GM23338 (cell line): ENCODE results near the gene CAMTA1. TPM values are rescaled to one million over a fixed set of nuclear protein-coding genes. Genes with fewer than 3 reads are reported as not detected.

Source experiments
- ATAC-seq: fragments of 200-7000 bp; cut with Tn5 transposase; 3 replicates; pipeline ENCODE4 v1.9.1; 2020
- DNase-seq: peaks from one replicate; pipeline ENCODE4 v3.0.0-alpha.2; 2015; ENCODE audit warnings: low spot score
- H2AFZ ChIP-seq: fragments of 200-600 bp; sonication (generic); 2 replicates; pipeline ENCODE4 v1.8.0; 2016; ENCODE audit warnings: antibody characterized with exemption, mild to moderate bottlenecking, moderate library complexity
- H3F3A ChIP-seq: fragments of 200-600 bp; sonication (generic); replicated peaks from 2 replicates; pipeline ENCODE4 v1.8.0; 2017; ENCODE audit warnings: antibody characterized with exemption, mixed run types, low read depth
- H3K27ac ChIP-seq: fragments of 200-600 bp; sonication (generic); 2 replicates; pipeline ENCODE4 v1.6.1; 2016; ENCODE audit warnings: low read depth
- H3K27me3 ChIP-seq: fragments of 200-600 bp; sonication (generic); 2 replicates; pipeline ENCODE4 v1.8.0; 2016; ENCODE audit warnings: mild to moderate bottlenecking, mixed run types, moderate library complexity; ENCODE audit not compliant: insufficient read depth
- H3K36me3 ChIP-seq: fragments of 200-600 bp; sonication (generic); 2 replicates; pipeline ENCODE4 v1.8.0; 2016; ENCODE audit warnings: mild to moderate bottlenecking; ENCODE audit not compliant: insufficient read depth
- H3K4me1 ChIP-seq: fragments of 200-600 bp; sonication (generic); 2 replicates; pipeline ENCODE4 v1.8.0; 2016; ENCODE audit warnings: mild to moderate bottlenecking, moderate library complexity; ENCODE audit not compliant: insufficient read depth
- H3K4me2 ChIP-seq: fragments of 200-600 bp; sonication (generic); 2 replicates; pipeline ENCODE4 v1.7.1; 2017; ENCODE audit warnings: mixed run types
- H3K4me3 ChIP-seq: fragments of 200-600 bp; sonication (generic); 2 replicates; pipeline ENCODE4 v1.6.1; 2016; ENCODE audit warnings: mixed run types
- H3K79me2 ChIP-seq: fragments of 200-600 bp; sonication (generic); replicated peaks from 2 replicates; pipeline ENCODE4 v1.8.0; 2017; ENCODE audit warnings: mild to moderate bottlenecking; ENCODE audit not compliant: insufficient read depth
- H3K9me2 ChIP-seq: fragments of 200-600 bp; sonication (generic); 2 replicates; pipeline ENCODE4 v1.8.0; 2017; ENCODE audit not compliant: insufficient read depth
- H4K20me1 ChIP-seq: fragments of 200-600 bp; sonication (generic); replicated peaks from 2 replicates; pipeline ENCODE4 v1.8.0; 2017; ENCODE audit warnings: mild to moderate bottlenecking; ENCODE audit not compliant: insufficient read depth
- H3K27ac Mint-ChIP-seq: 2 replicates; pipeline ENCODE4 v1.8.0; 2020; ENCODE audit warnings: inconsistent platforms, mild to moderate bottlenecking, moderate library complexity, mixed read lengths
- H3K27me3 Mint-ChIP-seq: 3 replicates; pipeline ENCODE4 v1.8.0; 2022; ENCODE audit warnings: low read depth, mild to moderate bottlenecking, moderate library complexity, mixed read lengths, inconsistent platforms; ENCODE audit not compliant: insufficient read depth, poor library complexity
- H3K36me3 Mint-ChIP-seq: 3 replicates; pipeline ENCODE4 v1.8.0; 2021; ENCODE audit warnings: low read depth, mild to moderate bottlenecking, inconsistent platforms, moderate library complexity, mixed read lengths
- H3K4me1 Mint-ChIP-seq: 3 replicates; pipeline ENCODE4 v1.8.0; 2020; ENCODE audit warnings: mild to moderate bottlenecking, inconsistent platforms, mixed read lengths
- H3K4me3 Mint-ChIP-seq: 3 replicates; pipeline ENCODE4 v1.8.0; 2021; ENCODE audit warnings: moderate library complexity, mild to moderate bottlenecking, inconsistent platforms, mixed read lengths
- H3K9me3 Mint-ChIP-seq: 3 replicates; pipeline ENCODE4 v1.8.0; 2020; ENCODE audit warnings: moderate library complexity, mild to moderate bottlenecking, inconsistent platforms, mixed read lengths
- CREB1 ChIP-seq: fragments of 250-450 bp; sonication (Bioruptor Pico); IDR thresholded peaks from 2 replicates; pipeline ENCODE4 v1.5.0; 2020; ENCODE audit warnings: low read depth, mild to moderate bottlenecking, moderate library complexity
- CTCF ChIP-seq, 2 experiments: fragments of 200-600 bp in 1 of 2; sonication (generic) in 1 of 2; conservative IDR thresholded peaks; 2 replicates each; pipeline versions ENCODE4 v1.5.1 to v1.6.1; 2016 to 2017; ENCODE audit warnings: antibody characterized with exemption in 2 of 2, low read depth in 2 of 2, mild to moderate bottlenecking in 2 of 2, moderate library complexity in 1 of 2
- ETS1 ChIP-seq: IDR thresholded peaks from 2 replicates; pipeline ENCODE4 v1.6.1; 2016; ENCODE audit warnings: antibody characterized with exemption
- EZH2 ChIP-seq: fragments of 200-600 bp; sonication (generic); IDR thresholded peaks from one replicate; pipeline ENCODE4 v1.8.0; 2017; ENCODE audit warnings: antibody characterized with exemption, mild to moderate bottlenecking, low read depth; ENCODE audit not compliant: unreplicated experiment
- EZH2phosphoT487 ChIP-seq: fragments of 200-600 bp; sonication (generic); IDR thresholded peaks from one replicate; pipeline ENCODE4 v1.8.1; 2018; ENCODE audit warnings: antibody characterized with exemption; ENCODE audit not compliant: unreplicated experiment
- JUNB ChIP-seq: IDR thresholded peaks from one replicate; pipeline ENCODE4 v1.6.1; 2016; ENCODE audit warnings: antibody characterized with exemption; ENCODE audit not compliant: unreplicated experiment
- NANOG ChIP-seq: IDR thresholded peaks from 2 replicates; pipeline ENCODE4 v1.6.1; 2016; ENCODE audit warnings: antibody characterized with exemption, borderline replicate concordance
- POLR2AphosphoS5 ChIP-seq: IDR thresholded peaks from 2 replicates; pipeline ENCODE4 v1.6.1; 2016; ENCODE audit warnings: antibody characterized with exemption, low read depth
- STAT1 ChIP-seq: IDR thresholded peaks from one replicate; pipeline ENCODE4 v1.6.1; 2016; ENCODE audit warnings: antibody characterized with exemption; ENCODE audit not compliant: unreplicated experiment
- ZNF114 ChIP-seq: fragments of 250-450 bp; sonication (Bioruptor Pico); IDR thresholded peaks from 2 replicates; pipeline ENCODE4 v1.5.0; 2020; ENCODE audit warnings: mild to moderate bottlenecking, moderate library complexity
- ZNF331 ChIP-seq: fragments of 250-450 bp; sonication (Bioruptor Pico); IDR thresholded peaks from 2 replicates; pipeline ENCODE4 v1.5.0; 2020; ENCODE audit warnings: low read depth, mild to moderate bottlenecking, moderate library complexity
- ZNF462 ChIP-seq: fragments of 250-450 bp; sonication (Bioruptor Pico); IDR thresholded peaks from 2 replicates; pipeline ENCODE4 v1.5.0; 2020; ENCODE audit warnings: mild to moderate bottlenecking, moderate library complexity
- polyA plus RNA-seq: library from polyadenylated mRNA; unstranded; fragments of >200 nt; fragmentation: Nextera tagmentation; extraction: Ambion mirVana; gene quantifications from 2 replicates; pipeline ENCODE4 v1.2.1, GENCODE V29; 2016
- total RNA-seq: library from RNA; depleted of rRNA; stranded (reverse); fragments of >200 nt; shearing (Covaris generic); gene quantifications from 2 replicates; pipeline ENCODE4 v1.2.3, GENCODE V29; 2014
- TF ChIP-seq, protein P1 (sequence below): IDR thresholded peaks from one replicate; pipeline ENCODE4 v1.6.1; 2018; ENCODE audit warnings: antibody characterized with exemption; ENCODE audit not compliant: unreplicated experiment

CAMTA1 gene
- total and polyA plus RNA-seq, 2 experiments from 2014 or later, result 115 to 519 TPM

- H3K9me2 ChIP-seq, result no peaks in the 10 kb centered on the region
- H3K27me3 ChIP-seq, result no peaks in the 10 kb centered on the region
- peaks cover 13% of the 10 kb centered on the region for H3K4me1 ChIP-seq
- H3K4me3 ChIP-seq, result no peak overlapping the region
- Mint-ChIP-seq H3K27me3 (peaks cover 4% of the 10 kb centered on the region), H3K4me1 (peaks cover 40% of the 10 kb centered on the region), H3K36me3 (peaks cover 8% of the 10 kb centered on the region; the same call in 2 of the 3 replicates), H3K27ac (no peak overlapping the region), H3K4me3 (no peak overlapping the region), H3K9me3 (peaks cover 14% of the 10 kb centered on the region)
- TF ChIP-seq EZH2phosphoT487 (no peak), JUNB (no peak), CREB1 (CRISPR knock-in tag) (no peak), NANOG (no peak), ZNF462 (CRISPR knock-in tag) (no peak), ZNF331 (CRISPR knock-in tag) (no peak), POLR2AphosphoS5 (no peak), ZNF114 (CRISPR knock-in tag) (no peak), CTCF (conservative IDR thresholded peaks at IDR 0.05; ENCODE audit: low read depth in 2 of 2) (no peak), STAT1 (no peak), EZH2 (no peak), ETS1 (no peak)
- TF ChIP-seq, protein P1, sequence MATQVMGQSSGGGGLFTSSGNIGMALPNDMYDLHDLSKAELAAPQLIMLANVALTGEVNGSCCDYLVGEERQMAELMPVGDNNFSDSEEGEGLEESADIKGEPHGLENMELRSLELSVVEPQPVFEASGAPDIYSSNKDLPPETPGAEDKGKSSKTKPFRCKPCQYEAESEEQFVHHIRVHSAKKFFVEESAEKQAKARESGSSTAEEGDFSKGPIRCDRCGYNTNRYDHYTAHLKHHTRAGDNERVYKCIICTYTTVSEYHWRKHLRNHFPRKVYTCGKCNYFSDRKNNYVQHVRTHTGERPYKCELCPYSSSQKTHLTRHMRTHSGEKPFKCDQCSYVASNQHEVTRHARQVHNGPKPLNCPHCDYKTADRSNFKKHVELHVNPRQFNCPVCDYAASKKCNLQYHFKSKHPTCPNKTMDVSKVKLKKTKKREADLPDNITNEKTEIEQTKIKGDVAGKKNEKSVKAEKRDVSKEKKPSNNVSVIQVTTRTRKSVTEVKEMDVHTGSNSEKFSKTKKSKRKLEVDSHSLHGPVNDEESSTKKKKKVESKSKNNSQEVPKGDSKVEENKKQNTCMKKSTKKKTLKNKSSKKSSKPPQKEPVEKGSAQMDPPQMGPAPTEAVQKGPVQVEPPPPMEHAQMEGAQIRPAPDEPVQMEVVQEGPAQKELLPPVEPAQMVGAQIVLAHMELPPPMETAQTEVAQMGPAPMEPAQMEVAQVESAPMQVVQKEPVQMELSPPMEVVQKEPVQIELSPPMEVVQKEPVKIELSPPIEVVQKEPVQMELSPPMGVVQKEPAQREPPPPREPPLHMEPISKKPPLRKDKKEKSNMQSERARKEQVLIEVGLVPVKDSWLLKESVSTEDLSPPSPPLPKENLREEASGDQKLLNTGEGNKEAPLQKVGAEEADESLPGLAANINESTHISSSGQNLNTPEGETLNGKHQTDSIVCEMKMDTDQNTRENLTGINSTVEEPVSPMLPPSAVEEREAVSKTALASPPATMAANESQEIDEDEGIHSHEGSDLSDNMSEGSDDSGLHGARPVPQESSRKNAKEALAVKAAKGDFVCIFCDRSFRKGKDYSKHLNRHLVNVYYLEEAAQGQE, result no peak
- no peaks in the 10 kb centered on the region for H4K20me1 ChIP-seq
- no peak overlapping the region for H3K4me2 ChIP-seq
- no peak for DNase-seq
- H3F3A ChIP-seq, result no peaks in the 10 kb centered on the region
- no peaks in the 10 kb centered on the region for H3K79me2 ChIP-seq
- H3K27ac ChIP-seq, result no peak overlapping the region
- H2AFZ ChIP-seq, result no peak overlapping the region; the same call in 1 of the 2 replicates
- ATAC-seq, result no peak
- no peaks in the 10 kb centered on the region for H3K36me3 ChIP-seq
Observed at GRCh38 chr1:7303554-7304317, 518.5 kb downstream of the CAMTA1 start.
